Transverse colon (tissue), 4 donors: ENCODE results near the gene CNTNAP2. TPM values are rescaled to one million over a fixed set of nuclear protein-coding genes. Genes with fewer than 3 reads are reported as not detected.

Source experiments
- DNase-seq: peaks from one replicate; pipeline ENCODE4 v3.0.0-alpha.2; 2019
- H3K27ac ChIP-seq, 4 donors: fragments of 200-600 bp; sonication (generic); 2 replicates each; pipeline ENCODE4 v1.5.1; 2016 to 2018; ENCODE audit warnings: inconsistent platforms in 4 of 4
- H3K27me3 ChIP-seq: fragments of 200-600 bp; sonication (generic); 2 replicates; pipeline ENCODE4 v1.5.1; 2017; ENCODE audit warnings: inconsistent platforms
- H3K36me3 ChIP-seq, 4 donors: fragments of 200-600 bp; sonication (generic); 2 replicates each; pipeline ENCODE4 v1.5.1; 2017 to 2019; ENCODE audit warnings: inconsistent platforms in 4 of 4
- H3K4me1 ChIP-seq, 4 donors: fragments of 200-600 bp; sonication (generic); 2 replicates each; pipeline ENCODE4 v1.5.1; 2017 to 2020; ENCODE audit warnings: inconsistent platforms in 4 of 4
- H3K4me3 ChIP-seq, 4 donors: fragments of 200-600 bp; sonication (generic); 1 replicate in 1 of 4; 2 replicates in 3 of 4; pipeline versions ENCODE4 v1.5.1 to v1.6.1; 2017 to 2019; ENCODE audit warnings: inconsistent platforms in 4 of 4
- H3K9me3 ChIP-seq, 2 donors: fragments of 200-600 bp; sonication (generic); 2 replicates each; pipeline ENCODE4 v1.5.1; 2017 to 2019; ENCODE audit warnings: inconsistent platforms in 2 of 2
- CTCF ChIP-seq, 5 experiments: fragments of 200-600 bp in 3 of 5; fragments of 450-650 bp in 2 of 5; sonication (generic) in 3 of 5; IDR thresholded peaks; 1 replicate in 2 of 5; 2 replicates in 3 of 5; pipeline ENCODE4 v1.5.1; 2016 to 2017; ENCODE audit warnings: antibody characterized with exemption in 5 of 5, inconsistent platforms in 3 of 5, mild to moderate bottlenecking in 2 of 5, moderate library complexity in 1 of 5
- EP300 ChIP-seq: sonication (generic); formaldehyde crosslinking; IDR thresholded peaks from one replicate; pipeline ENCODE4 v1.6.1; 2017; ENCODE audit warnings: antibody characterized with exemption, low read depth
- POLR2A ChIP-seq: fragments of 450-650 bp; IDR thresholded peaks from one replicate; pipeline ENCODE4 v1.6.1; 2016; ENCODE audit warnings: antibody characterized with exemption, mild to moderate bottlenecking, moderate library complexity
- POLR2AphosphoS5 ChIP-seq, 3 donors: sonication (generic); formaldehyde crosslinking; IDR thresholded peaks; one replicate each; pipeline ENCODE4 v1.6.1; 2016; ENCODE audit warnings: antibody characterized with exemption in 3 of 3
- WGBS, 2 donors: methylation state at CpG; one replicate each; pipeline ENCODE4 v1.1.5; 2018; ENCODE audit warnings: low coverage in 1 of 2; 5-methylcytosine and 5-hydroxymethylcytosine counted together
- in situ Hi-C, 4 donors: fragments of 200-750 bp; cut with MboI; loops; one replicate each; pipeline versions ENCODE4 v1.15.0 to v1.15.1; 2017; ENCODE audit warnings: low sequenced_read_pairs in 3 of 4, low pct_ligation_motif_present in 1 of 4, low pct_unique_long_range_greater_than_20kb in 1 of 4
- intact Hi-C: fragments of 100-400 bp; cut with DNase I; formaldehyde crosslinking; loops from one replicate; pipeline ENCODE4 v1.15.1; 2023; ENCODE audit warnings: low total_unique reads
- total RNA-seq, 4 donors: library from RNA; depleted of rRNA; stranded (reverse); fragments of >200 nt; gene quantifications; one replicate each; pipeline ENCODE4 v1.1.0, GENCODE V29; 2016

The CNTNAP2 gene
- total RNA-seq, 4 donors from 2014 or later: 0.60 to 2.9 (median 2.4) TPM

DNA sequence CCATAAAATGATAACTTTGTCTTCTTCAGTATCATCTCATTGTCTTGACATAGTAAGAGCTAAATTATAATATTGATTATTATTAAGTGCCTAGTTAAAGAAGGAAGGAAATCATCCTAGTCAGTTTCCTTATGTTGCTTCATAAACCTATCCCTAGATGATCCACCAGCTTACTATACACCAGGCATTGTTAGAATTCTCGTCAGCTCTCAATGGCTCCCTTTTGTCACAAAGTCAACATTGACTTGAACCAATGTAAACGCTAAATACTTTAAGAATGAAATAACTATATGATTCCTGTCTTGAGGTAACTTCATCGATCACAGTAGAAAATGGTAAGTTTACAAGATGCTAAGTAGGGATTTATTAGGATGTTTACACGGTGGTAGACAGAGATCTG, 1162.9 kb downstream of the CNTNAP2 start:
- in situ Hi-C loops: no loop called here
- no peak for DNase-seq
- peaks cover 0 to 8% of the 10 kb centered on the region in 2 donors for H3K9me3 ChIP-seq
- 40 to 47% methylated on average over 3 to 4 of the region's 4 CpGs for WGBS, 2 donors
- intact Hi-C loops: no loop called here
- no peak overlapping the region for H3K27ac ChIP-seq
- no peak for TF ChIP-seq POLR2AphosphoS5 (IDR thresholded peaks at IDR 0.05)
- no peak for TF ChIP-seq POLR2A
- TF ChIP-seq CTCF (IDR thresholded peaks at IDR 0.05): no peak
- TF ChIP-seq EP300: no peak
- no peaks in the 10 kb centered on the region for H3K27me3 ChIP-seq
- no peak overlapping the region for H3K4me3 ChIP-seq
- H3K4me1 ChIP-seq: no peaks in the 10 kb centered on the region
- no peaks in the 10 kb centered on the region for H3K36me3 ChIP-seq

DNA sequence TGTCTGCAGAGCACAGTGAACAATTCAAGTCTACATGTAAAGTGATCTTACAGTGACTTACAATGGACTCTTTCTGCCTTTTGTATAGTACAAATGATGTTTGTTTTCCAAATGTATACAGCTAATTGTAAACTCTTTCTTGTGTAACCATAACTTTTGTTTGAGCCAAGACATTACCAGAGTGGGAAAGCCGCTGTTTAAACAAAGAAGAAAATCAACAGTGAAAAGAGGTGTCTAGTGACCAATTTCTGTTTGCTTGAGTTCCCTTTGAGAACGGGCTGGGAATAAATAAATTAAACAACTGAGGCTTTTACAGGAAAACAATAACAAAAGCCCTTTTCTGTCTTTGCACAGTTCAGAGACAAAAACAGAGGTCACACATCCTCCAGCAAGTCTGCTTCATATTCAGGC, 1163.4 kb downstream of the CNTNAP2 start:
- Histone ChIP-seq H3K36me3 (no peaks in the 10 kb centered on the region), H3K4me3 (no peak overlapping the region), H3K9me3 (peaks cover 0 to 6% of the 10 kb centered on the region in 2 donors), H3K4me1 (no peaks in the 10 kb centered on the region), H3K27ac (no peak overlapping the region), H3K27me3 (no peaks in the 10 kb centered on the region)
- TF ChIP-seq POLR2A (no peak), EP300 (no peak), CTCF (IDR thresholded peaks at IDR 0.05) (no peak), POLR2AphosphoS5 (IDR thresholded peaks at IDR 0.05) (no peak)
- intact Hi-C loops: no loop called here
- in situ Hi-C loops: no loop called here
- WGBS, 2 donors: 33 to 59% methylated on average over 2 of the region's 2 CpGs
- DNase-seq: no peak

DNA sequence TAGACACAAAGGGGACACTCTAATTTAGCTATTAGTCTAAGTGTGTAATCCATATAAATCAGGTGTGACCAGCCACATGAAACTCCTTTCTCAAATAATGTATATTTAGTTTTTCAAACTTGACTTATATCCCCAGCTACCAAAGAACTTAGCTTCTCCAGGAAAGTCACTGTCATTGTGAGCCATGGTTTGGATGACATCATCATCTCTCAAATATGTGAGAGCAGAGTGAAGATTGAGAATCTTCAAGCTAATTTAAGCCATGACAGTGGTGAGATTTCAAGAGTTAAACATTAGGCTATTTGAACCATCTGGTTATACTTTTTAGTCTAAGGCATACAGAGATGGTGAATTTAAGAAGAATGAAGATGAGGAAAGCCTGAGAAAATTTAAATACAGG, 1165.6 kb downstream of the CNTNAP2 start:
- in situ Hi-C loops: no loop called here
- DNase-seq: no peak
- Histone ChIP-seq H3K27me3 (no peaks in the 10 kb centered on the region), H3K9me3 (peaks cover 0 to 3% of the 10 kb centered on the region in 2 donors), H3K4me3 (no peak overlapping the region), H3K36me3 (no peaks in the 10 kb centered on the region), H3K4me1 (no peaks in the 10 kb centered on the region), H3K27ac (no peak overlapping the region)
- TF ChIP-seq CTCF (IDR thresholded peaks at IDR 0.05): no peak
- no peak for TF ChIP-seq EP300
- intact Hi-C loops: no loop called here

GRCh38 chr7:147296201-147296600, 1179.6 kb downstream of the CNTNAP2 start:
- Histone ChIP-seq H3K27ac (no peak overlapping the region), H3K27me3 (no peaks in the 10 kb centered on the region), H3K4me1 (no peaks in the 10 kb centered on the region), H3K36me3 (no peaks in the 10 kb centered on the region), H3K9me3 (no peaks in the 10 kb centered on the region), H3K4me3 (no peak overlapping the region)
- no peak for TF ChIP-seq CTCF (IDR thresholded peaks at IDR 0.05)
- TF ChIP-seq POLR2AphosphoS5 (IDR thresholded peaks at IDR 0.05): no peak
- TF ChIP-seq EP300: no peak
- TF ChIP-seq POLR2A: no peak
- in situ Hi-C loops: no loop called here
- no peak for DNase-seq
- intact Hi-C loops: no loop called here
